ENCODE measurements around the gene BGLAP.

DNA sequence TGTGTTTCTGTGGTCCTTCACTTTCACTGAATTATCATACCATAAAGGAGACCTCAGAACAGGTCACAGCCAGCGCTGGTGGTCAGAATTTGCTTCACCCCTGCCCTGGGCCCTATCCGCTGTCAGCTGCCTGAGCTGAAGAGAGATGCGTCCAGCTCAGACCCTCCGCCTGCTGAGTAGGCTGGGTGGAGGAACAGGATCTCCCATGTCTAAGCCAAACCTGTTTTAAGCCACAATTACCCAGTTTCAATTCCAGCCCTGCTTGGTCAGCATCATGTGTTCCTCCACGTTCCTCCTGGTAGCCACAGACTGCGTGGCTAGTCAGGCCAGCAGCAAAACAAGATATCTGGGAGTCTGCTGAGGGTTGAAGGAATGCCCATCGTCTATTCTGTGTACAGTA, 13.5 kb upstream of the BGLAP start:
- TF ChIP-seq, protein P1, sequence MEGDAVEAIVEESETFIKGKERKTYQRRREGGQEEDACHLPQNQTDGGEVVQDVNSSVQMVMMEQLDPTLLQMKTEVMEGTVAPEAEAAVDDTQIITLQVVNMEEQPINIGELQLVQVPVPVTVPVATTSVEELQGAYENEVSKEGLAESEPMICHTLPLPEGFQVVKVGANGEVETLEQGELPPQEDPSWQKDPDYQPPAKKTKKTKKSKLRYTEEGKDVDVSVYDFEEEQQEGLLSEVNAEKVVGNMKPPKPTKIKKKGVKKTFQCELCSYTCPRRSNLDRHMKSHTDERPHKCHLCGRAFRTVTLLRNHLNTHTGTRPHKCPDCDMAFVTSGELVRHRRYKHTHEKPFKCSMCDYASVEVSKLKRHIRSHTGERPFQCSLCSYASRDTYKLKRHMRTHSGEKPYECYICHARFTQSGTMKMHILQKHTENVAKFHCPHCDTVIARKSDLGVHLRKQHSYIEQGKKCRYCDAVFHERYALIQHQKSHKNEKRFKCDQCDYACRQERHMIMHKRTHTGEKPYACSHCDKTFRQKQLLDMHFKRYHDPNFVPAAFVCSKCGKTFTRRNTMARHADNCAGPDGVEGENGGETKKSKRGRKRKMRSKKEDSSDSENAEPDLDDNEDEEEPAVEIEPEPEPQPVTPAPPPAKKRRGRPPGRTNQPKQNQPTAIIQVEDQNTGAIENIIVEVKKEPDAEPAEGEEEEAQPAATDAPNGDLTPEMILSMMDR (IDR thresholded peaks at IDR 0.05; ENCODE audit: low read depth, low read length, poor library complexity, severe bottlenecking) = no peak
- TF ChIP-seq EZH2phosphoT487 (IDR thresholded peaks at IDR 0.05; ENCODE audit: borderline replicate concordance, low read length) = no peak
